ENCODE measurements around the gene DENND1B.

Gene DENND1B

DNA sequence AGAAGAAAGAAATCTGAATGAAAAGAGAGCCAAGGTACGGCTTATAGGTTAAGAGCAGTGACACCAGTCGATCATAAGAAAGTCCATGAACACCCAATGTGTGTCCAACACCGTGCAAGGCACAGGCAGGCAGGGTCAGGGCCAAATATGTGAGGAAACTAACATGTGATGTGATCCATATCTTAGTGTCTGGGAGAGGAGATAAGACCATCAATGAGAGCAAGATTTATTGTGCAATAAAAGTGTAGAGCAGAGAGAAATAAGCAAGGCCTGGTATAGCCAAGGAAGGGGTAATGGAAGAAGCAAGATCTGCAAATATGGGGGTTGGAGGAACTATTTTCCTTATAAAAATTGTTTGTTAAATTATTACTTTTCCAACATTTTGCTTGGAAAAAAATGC is 308.5 kb downstream of the DENND1B start:
- no peaks in the 10 kb centered on the region for H3K79me2 ChIP-seq (ENCODE audit: insufficient read depth, low read depth)

DNA sequence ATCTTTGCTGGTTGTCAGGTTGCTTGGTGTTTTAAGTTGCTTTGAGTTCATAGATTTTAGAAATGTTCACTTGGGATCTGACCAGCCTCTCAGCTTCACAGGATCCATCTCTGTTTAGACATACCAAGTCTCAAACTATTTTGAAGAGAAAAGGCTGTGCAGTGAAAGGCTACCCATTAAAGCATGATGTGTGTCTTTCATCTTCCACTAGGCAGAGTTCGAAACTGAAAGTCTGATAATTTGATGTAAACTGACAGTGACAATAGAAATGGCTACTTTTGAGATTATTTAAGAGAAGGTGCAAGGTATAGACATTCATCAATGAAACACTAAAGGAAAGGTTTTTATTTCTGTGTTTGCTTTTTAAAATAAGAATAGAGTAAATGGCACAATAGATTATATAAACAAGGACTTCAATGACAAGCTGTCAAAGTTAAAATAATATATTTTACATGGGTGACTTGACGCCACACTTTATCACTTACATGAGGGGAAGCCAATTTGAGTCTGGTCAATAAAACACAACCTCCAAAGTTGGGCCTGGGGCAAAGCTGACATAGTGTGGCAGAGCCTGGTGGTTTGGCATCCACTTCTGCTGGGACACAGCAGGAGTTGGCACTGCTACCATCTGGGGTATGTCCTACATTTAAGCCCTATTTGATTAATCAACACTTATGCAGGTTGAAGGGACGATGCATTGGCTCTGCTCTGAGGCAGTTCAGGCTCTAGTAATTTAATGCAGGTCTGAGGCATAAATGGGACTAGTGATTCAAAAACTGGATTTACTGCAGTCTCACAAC is 309.6 kb downstream of the DENND1B start:
- H3K27me3 ChIP-seq (ENCODE audit: insufficient read depth, low read depth): no peaks in the 10 kb centered on the region
- no peak overlapping the region for H3K4me3 ChIP-seq (IDR thresholded peaks at IDR 0.05; ENCODE audit: insufficient read depth, low read depth, low read length)
- H3K27ac ChIP-seq: no peak overlapping the region
- no peaks in the 10 kb centered on the region for H4K20me1 ChIP-seq (ENCODE audit: insufficient read depth)
- no peak overlapping the region for H3K9ac ChIP-seq
- H3K79me2 ChIP-seq (ENCODE audit: insufficient read depth, low read depth): no peaks in the 10 kb centered on the region
- H3K36me3 ChIP-seq (ENCODE audit: insufficient read depth): no peaks in the 10 kb centered on the region
- peaks cover 7% of the 10 kb centered on the region for H3K4me1 ChIP-seq (ENCODE audit: low read depth, poor library complexity, severe bottlenecking)
- H3K4me2 ChIP-seq: no peak overlapping the region; the same call in none of the 2 replicates
- H2AFZ ChIP-seq (ENCODE audit: low read depth): no peak overlapping the region
- TF ChIP-seq, protein P1, sequence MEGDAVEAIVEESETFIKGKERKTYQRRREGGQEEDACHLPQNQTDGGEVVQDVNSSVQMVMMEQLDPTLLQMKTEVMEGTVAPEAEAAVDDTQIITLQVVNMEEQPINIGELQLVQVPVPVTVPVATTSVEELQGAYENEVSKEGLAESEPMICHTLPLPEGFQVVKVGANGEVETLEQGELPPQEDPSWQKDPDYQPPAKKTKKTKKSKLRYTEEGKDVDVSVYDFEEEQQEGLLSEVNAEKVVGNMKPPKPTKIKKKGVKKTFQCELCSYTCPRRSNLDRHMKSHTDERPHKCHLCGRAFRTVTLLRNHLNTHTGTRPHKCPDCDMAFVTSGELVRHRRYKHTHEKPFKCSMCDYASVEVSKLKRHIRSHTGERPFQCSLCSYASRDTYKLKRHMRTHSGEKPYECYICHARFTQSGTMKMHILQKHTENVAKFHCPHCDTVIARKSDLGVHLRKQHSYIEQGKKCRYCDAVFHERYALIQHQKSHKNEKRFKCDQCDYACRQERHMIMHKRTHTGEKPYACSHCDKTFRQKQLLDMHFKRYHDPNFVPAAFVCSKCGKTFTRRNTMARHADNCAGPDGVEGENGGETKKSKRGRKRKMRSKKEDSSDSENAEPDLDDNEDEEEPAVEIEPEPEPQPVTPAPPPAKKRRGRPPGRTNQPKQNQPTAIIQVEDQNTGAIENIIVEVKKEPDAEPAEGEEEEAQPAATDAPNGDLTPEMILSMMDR (conservative IDR thresholded peaks at IDR 0.05; ENCODE audit: low read depth, low read length): no peak

More for the DNA sequence above, 308.5 kb downstream of the DENND1B start:
- H3K9ac ChIP-seq: no peak overlapping the region
- H3K4me2 ChIP-seq: no peak overlapping the region
- no peak overlapping the region for H2AFZ ChIP-seq (ENCODE audit: low read depth)
- TF ChIP-seq, protein P1 (conservative IDR thresholded peaks at IDR 0.05; ENCODE audit: low read depth, low read length): no peak
- no peaks in the 10 kb centered on the region for H3K36me3 ChIP-seq (ENCODE audit: insufficient read depth)
- H3K4me3 ChIP-seq (IDR thresholded peaks at IDR 0.05; ENCODE audit: insufficient read depth, low read depth, low read length): no peak overlapping the region
- H4K20me1 ChIP-seq (ENCODE audit: insufficient read depth): no peaks in the 10 kb centered on the region
- H3K27ac ChIP-seq: no peak overlapping the region
- no peaks in the 10 kb centered on the region for H3K27me3 ChIP-seq (ENCODE audit: insufficient read depth, low read depth)
- peaks cover 7% of the 10 kb centered on the region for H3K4me1 ChIP-seq (ENCODE audit: low read depth, poor library complexity, severe bottlenecking)

DNA sequence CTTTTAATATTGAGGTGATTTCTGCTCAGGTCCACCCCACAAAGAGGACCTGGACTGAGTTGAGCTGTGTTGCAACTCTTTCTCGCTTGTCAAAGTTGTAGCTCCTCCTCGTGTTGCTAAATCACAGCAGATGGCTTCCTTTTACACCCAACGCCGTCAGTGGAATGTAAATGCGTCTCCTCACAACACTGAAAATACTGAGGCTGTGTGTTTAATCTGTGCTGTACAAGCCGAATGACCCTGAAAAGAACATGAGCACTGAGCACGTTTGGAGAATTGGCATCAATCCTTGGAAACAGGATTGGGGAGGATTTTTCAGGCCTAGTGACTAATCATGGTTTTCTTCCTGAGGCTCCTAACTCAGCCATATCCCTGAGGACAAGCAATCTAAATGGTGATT is 311.2 kb downstream of the DENND1B start:
- Histone ChIP-seq H3K79me2 (ENCODE audit: insufficient read depth, low read depth) (no peaks in the 10 kb centered on the region), H3K36me3 (ENCODE audit: insufficient read depth) (no peaks in the 10 kb centered on the region), H3K4me3 (IDR thresholded peaks at IDR 0.05; ENCODE audit: insufficient read depth, low read depth, low read length) (no peak overlapping the region), H3K27me3 (ENCODE audit: insufficient read depth, low read depth) (no peaks in the 10 kb centered on the region), H4K20me1 (ENCODE audit: insufficient read depth) (no peaks in the 10 kb centered on the region), H3K4me2 (no peak overlapping the region), H3K4me1 (ENCODE audit: low read depth, poor library complexity, severe bottlenecking) (peaks cover 7% of the 10 kb centered on the region), H3K9ac (no peak overlapping the region), H2AFZ (ENCODE audit: low read depth) (no peak overlapping the region), H3K27ac (no peak overlapping the region)
- TF ChIP-seq, protein P1 (conservative IDR thresholded peaks at IDR 0.05; ENCODE audit: low read depth, low read length): no peak

DNA sequence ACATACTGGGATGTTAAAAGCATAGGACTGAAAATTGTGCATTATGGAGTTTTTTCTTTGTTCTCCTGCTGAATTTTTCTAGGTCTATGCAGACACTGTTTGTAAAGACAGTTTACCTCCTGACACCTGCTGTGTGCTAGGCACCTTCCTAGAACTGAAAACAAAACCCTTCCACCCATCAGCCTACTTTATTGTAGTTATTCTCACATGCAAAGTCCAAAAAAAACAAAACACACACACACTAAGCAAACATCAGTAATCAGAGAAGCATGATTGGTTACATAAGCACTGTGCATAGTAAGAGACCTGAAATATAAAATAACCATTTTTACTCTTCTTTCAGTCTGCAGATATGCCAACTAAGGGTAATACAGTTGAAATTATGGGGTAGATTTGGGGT is 312.1 kb downstream of the DENND1B start:
- Histone ChIP-seq H2AFZ (ENCODE audit: low read depth) (no peak overlapping the region), H3K4me2 (no peak overlapping the region), H3K4me1 (ENCODE audit: low read depth, poor library complexity, severe bottlenecking) (peaks cover 7% of the 10 kb centered on the region), H3K4me3 (IDR thresholded peaks at IDR 0.05; ENCODE audit: insufficient read depth, low read depth, low read length) (no peak overlapping the region), H3K27ac (no peak overlapping the region), H3K9ac (no peak overlapping the region), H3K79me2 (ENCODE audit: insufficient read depth, low read depth) (no peaks in the 10 kb centered on the region), H3K36me3 (ENCODE audit: insufficient read depth) (no peaks in the 10 kb centered on the region), H4K20me1 (ENCODE audit: insufficient read depth) (no peaks in the 10 kb centered on the region), H3K27me3 (ENCODE audit: insufficient read depth, low read depth) (no peaks in the 10 kb centered on the region)
- TF ChIP-seq, protein P1 (conservative IDR thresholded peaks at IDR 0.05; ENCODE audit: low read depth, low read length): no peak
